HCEC 1CT (cell line): ENCODE measurements around the gene LYSMD1.
"Not testable (repeated sequence)": the region's sequence is repeated elsewhere in the genome, so short reads cannot be mapped to it uniquely, and the experiment has no call there.

Experiments
- DNase-seq: peaks from one replicate; pipeline ENCODE4 v3.0.0-alpha.2; 2017

The LYSMD1 gene

GRCh38 chr1:151165738-151166504, at the start of gene LYSMD1, which contains the start of gene SCNM1:
Gene LYSMD1 (minus strand): TSS chr1:151165902. CDS start chr1:151165258, 644 bp downstream.
Gene SCNM1 (plus strand): TSS chr1:151166144. CDS start chr1:151166153, 9 bp downstream.
- DNase-seq: peak; percentile 99

DNA sequence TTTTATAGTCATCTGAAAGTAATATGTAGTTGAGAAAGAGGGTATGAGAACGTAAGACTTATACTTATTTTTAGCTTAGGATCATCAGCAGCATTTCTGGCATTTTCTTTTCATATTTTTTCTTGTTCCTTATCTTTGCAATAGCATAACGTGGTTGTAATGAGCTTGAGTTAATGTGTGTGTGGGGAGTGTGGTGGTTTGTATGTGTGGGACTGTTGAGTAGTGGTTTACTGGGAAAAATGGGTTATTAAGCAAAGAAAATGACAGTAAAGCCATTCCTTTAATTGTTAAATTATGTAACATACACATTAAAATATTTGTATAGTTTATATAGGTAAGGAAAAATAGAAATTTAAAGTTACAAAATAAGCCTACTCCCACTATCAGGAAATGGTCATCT, 47.9 kb upstream of the LYSMD1 start:
- no peak for DNase-seq

DNA sequence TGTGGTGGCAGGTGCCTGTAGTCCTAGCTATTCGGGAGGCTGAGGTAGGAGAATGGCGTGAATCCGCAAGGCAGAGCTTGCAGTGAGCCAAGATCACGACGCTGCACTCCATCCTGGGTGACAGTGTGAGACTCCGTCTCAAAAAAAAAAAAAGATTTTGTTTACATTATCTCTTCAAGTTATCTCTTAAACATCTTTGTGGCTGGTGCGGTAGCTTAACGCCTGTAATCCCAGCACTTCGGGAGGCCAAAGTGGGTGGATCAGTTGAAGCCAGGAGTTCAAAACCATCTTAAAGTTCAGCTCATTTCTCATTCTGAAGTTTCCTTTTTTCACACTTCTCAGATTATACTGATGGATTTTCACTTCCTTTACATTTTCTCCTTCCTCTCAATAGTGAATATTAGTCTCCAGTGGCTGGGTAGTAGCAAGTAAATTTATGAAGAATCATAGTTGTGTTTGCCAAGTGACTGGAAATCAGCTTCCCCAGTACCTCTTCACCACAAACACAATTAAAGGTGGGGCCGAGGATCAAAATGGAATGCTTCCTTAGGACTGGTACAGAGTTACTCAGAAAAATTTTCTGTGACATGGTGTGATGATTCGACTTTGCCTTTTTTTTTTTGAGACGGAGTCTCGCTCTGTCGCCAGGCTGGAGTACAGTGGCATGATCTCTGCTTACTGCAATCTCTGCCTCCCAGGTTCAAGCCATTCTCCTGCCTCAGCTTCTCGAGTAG, 46.4 kb upstream of the LYSMD1 start:
- DNase-seq: no peak

- DNase-seq: peak; percentile 21
Measured at GRCh38 chr1:151210830-151211229, 45.1 kb upstream of the LYSMD1 start.

DNA sequence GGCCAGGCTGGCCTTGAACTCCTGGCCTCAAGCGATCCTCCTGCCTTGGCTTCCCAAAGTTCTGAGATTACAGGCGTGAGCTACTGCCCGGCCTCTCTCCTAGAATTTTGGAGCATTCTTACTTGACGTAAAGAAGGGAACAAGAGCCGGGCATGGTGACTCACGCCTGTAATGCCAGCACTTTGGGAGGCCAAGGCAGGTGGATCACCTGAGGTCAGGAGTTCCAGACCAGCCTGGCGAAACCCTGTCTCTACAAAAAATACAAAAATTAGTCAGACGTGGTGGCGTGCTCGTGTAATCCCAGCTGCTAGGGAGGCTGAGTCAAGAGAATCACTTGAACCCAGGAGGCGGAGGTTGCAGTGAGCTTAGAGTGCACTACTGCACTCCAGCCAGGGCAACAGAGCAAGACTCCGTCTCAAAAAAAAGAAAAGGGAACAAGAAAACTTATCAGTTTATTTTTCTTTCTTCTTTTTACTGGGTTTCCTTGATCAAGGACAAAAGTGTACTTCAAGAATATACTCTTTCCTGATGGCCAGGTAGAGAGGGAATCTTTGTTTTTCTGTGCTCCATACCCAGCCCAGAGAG, 39.8 kb upstream of the LYSMD1 start:
- not testable (repeated sequence) for DNase-seq

- DNase-seq: peak; percentile 88
Measured at GRCh38 chr1:151199873-151200581, 34.3 kb upstream of the LYSMD1 start.

DNA sequence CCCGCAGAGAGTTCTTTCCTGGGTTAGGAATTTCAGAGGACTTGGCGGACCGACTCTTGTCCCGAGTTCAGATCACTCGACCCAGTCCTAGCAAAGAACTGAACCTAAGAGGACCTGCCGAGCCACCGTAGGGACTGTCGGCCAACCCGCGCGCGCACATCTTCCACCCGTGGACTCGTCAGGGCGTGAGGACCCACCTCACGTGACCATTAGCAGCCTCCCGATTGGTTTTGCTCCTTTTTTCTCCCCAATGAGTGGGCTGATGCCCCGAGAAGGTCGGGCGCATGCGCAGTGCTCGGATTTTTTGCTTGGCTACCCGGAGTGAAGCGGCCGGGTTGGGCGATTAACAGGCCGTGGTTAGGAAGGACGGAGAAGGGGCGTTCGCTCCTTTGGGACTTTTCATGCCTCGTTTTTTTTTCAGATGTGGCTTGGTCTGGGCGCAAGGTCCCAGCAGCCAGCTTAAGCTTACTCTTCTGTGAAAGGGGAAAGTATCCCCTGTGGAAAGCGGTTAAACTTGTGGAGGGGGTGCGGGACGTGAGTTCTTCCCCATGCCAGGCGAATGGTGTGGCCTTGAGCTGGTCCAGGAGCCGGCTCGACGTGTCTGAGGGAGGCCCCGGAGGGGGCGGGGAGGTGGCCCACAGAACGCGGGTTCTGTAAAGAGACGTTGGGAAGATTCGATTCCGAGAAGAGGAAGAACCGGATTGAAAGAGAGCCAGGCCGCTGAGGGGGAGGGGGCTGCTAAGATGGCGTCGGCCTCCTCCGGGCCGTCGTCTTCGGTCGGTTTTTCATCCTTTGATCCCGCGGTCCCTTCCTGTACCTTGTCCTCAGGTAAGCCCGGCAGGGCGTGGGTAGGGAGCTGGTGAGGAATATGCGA, 32.8 kb upstream of the LYSMD1 start, which contains the start of gene PIP5K1A:
Gene PIP5K1A (plus strand): TSS at position 299 of the 874 bp plus-strand sequence. CDS start 445 bp downstream, at position 744.
- peak; percentile 94 for DNase-seq

GRCh38 chr1:151197863-151198253, 32.2 kb upstream of the LYSMD1 start:
- DNase-seq: no peak

DNA sequence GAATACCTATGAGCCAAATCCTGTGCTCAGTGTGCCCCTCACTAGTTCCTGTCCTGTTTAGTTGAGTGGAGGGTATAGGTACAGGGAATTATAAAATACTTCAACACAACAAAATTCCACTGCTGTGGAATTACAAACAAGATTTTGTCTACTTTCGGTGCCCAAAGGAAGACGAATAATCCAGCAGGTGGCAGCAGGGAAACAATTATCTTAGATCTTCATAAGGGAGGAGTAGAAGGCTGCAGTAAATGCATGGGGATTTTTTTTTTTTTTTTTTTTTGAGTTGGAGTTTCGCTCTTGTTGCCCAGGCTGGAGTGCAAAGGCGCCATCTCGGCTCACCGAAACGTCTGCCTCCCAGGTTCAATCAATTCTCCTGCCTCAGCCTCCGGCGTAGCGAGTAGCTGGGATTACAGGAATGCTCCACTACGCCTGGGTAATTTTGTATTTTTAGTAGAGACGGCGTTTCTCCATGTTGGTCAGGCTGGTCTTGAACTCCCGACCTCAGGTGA, 30.6 kb upstream of the LYSMD1 start:
- peak; percentile 82 for DNase-seq

DNA sequence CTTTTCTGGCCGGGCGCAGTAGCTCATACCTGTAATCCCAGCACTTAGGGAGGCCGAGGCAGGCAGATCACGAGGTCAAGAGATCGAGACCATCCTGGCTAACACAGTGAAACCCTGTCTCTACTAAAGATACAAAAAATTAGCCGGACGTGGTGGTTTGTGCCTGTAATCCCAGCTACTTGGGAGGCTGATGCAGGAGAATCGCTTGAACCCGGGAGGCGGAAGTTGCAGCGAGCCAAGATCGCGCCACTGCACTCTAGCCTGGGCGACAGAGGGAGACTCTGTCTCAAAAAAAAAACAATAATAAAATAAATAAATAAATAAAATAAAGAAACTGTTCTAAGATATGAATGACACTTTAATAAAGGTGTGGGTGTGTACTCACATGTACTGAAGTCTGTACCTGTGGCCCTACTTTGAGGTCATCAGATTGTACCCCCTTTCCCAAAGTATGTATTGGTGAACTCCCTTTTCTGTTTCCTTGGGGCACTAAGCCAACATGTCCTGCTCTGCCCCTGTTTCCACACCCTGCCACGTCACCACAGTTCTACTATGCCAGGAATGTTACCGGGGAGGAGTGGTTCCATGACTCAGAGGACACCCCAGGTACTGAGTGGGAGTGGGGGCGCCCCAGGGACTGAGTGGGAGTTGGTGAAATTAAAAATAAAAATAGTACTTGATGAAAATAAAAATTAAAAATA, 29.3 kb upstream of the LYSMD1 start:
- peak; percentile 98 for DNase-seq

GRCh38 chr1:151193856-151194255, 28.2 kb upstream of the LYSMD1 start:
- peak; percentile 3 for DNase-seq

DNA sequence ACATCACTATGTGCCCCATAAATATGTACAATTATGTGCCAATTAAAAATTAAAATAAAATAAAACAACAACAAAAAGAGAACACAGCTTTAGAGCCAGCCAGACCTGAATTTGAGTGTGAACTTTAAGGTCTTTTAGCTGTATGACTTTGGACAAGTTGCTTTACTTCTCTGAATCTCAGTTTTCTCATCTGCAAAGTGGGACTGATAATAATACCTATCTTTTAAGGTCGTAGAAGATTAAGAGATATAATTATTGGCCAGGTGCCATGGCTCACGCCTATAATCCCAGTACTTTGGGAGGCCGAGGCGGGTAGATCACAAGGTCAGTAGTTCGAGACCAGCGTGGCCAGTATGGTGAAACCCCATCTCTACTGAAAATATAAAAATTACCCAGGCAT, 27.6 kb upstream of the LYSMD1 start:
- no peak for DNase-seq

GRCh38 chr1:151192047-151192446, 26.3 kb upstream of the LYSMD1 start:
- no peak for DNase-seq

- peak; percentile 88 for DNase-seq
Measured at GRCh38 chr1:151189637-151190445, 24.1 kb upstream of the LYSMD1 start, which contains the start of gene VPS72. Gene VPS72 (minus strand): TSS chr1:151190197. CDS start chr1:151190121, 76 bp downstream.

DNA sequence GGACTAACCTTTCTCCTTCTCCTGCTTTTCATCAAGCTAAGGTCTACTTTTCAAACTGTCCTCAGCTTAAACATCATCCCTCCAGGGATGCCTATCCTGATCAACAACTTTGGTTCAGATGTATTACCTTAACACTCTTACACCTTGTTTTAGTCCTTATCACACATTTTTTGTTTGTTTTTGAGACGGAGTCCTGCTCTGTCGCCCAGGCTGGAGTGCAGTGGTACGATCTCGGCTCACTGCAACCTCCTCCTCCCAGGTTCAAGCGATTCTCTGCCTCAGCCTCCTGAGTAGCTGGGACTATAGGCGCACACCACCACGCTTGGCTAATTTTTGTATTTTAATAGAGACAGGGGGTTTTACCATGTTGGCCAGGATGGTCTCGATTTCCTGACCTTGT, 23.0 kb upstream of the LYSMD1 start:
- DNase-seq: not testable (repeated sequence)

- no peak for DNase-seq
Measured at GRCh38 chr1:151187205-151187604, 21.5 kb upstream of the LYSMD1 start.

GRCh38 chr1:151184211-151184610, 18.5 kb upstream of the LYSMD1 start:
- DNase-seq: no peak

DNA sequence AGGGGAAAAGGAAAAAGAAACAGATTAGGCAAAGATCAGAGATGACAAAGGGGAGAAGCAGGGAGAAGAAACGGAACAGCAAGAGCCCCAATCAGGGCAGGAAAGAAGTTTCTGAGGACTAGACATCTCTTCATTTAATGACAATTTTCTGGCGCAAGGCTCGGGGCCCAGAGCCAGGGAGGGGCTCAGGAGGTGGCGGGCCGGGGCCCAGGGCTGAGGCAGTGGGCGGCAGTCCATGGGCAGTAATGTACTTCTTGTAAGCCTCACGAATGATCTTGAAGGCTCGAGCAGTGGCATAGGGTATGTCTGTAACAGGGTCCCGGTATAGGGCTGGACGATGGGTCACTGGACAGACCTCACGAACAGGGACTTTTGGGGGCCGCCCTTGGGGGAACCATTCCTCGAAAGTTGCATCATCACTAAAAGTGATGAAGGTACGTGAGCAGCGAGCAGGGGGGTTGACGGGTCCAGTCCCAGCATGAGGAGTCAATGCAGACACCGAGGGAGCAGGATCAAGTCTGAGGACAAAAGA, 10.9 kb upstream of the LYSMD1 start:
- no peak for DNase-seq

DNA sequence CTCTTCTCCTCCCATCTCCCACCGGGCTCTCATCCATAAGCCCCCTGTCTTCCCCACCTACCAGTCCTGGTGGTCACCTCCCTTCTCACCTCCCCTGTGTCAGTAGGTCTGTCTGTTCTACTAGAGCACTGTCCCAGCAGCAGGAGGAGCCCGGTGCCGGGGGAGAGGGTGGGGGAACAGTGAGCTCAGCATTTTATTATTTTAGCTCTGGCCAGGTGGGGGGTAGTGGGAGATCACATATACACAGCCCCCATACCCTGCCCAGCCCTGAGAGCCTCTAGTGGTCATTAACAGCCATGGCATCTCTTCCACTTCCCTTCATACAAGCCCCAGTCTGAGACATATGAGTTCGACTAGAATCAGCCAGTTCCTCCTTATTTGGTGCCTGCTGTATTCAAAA, 10.2 kb upstream of the LYSMD1 start, which contains the start of gene TMOD4:
Gene TMOD4 (minus strand): TSS at position 119 of the 400 bp plus-strand sequence. CDS start 1,106 bp downstream, outside the sequence.
- peak; percentile 21 for DNase-seq
